HPDE6-E6E7 (cell line): ENCODE results near the gene SCFD2.
"Not testable (repeated sequence)": the region's sequence is repeated elsewhere in the genome, so short reads cannot be mapped to it uniquely, and the experiment has no call there.

Experiments used
- DNase-seq: peaks from one replicate; pipeline ENCODE4 v3.0.0; 2011; ENCODE audit warnings: missing footprints; ENCODE audit errors: extremely low spot score

The SCFD2 gene

GRCh38 chr4:53101191-53101581 lies 264.7 kb downstream of the SCFD2 start:
- DNase-seq: no peak

- no peak for DNase-seq
Measured at GRCh38 chr4:53100501-53101190, 265.2 kb downstream of the SCFD2 start.

GRCh38 chr4:53098681-53099121 lies 267.2 kb downstream of the SCFD2 start:
- DNase-seq: peak; percentile 10

DNA sequence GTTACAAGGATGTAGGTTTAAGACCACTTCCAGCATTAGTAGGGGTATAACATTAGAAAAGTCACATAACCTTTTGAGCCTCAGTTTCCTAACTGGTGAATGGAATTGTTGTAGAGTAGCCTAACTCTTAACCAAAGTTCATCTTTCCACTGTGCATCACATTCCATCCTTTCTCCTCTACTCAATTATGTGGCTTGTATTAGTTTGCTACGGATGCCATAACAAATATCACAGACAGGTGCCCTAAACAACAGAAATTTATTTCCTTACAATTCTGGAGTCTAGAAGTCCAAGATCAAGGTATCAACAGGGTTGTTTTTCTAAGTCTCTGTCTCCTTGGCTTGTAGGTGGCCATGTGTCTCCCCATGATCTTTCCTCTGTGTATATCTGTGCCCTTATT lies 271.8 kb downstream of the SCFD2 start:
- DNase-seq: no peak

- no peak for DNase-seq
Measured at GRCh38 chr4:53089936-53090729, 275.7 kb downstream of the SCFD2 start.

DNA sequence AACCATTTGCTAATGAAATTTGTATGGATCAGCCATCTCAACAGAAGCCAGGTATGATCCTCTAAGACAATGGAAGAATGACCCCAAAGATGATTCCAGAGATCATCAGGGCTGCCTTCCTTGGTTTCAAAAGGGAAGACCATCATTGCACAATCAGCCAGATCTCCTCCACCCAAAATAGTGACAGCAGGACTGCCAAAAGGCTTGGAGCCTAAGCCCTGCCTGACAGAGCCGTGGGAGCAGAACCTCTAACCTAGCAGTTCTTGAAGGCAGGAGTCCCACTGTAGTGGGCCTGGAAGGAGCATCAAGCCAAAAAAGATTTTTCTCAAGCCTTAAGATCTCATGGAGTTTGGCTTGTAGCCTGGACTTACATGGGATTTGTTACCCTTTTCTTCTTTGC lies 277.7 kb downstream of the SCFD2 start:
- DNase-seq: no peak

- DNase-seq: no peak
Measured at GRCh38 chr4:53076374-53076958, 289.4 kb downstream of the SCFD2 start.

DNA sequence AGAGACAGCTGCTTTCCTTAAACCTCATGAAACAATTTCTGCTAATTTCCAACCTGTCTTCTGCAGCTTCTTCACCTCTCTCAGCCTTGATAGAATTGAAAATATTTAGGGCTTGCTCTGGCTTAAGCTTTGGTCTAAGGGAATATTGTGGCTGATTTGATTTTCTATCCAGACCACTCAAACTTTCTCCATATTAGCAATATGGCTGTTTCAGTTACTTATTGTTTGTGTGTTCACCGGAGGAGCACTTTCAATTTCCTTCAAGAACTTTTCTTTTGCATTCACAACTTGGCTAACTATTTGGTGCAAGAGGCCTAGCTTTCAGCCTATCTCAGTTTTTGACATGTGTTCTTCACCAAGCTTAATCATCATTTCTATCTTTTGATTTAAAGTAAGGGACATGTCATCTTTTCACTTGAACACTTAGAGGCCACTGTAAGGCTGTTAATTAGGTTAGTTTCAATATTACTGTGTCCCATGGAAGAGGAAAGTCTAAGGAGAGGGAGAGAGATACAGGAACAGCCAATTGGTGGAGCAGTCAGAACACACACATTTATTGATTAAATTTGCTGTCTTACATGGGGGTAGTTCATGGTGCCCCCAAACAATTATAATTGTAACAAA lies 290.6 kb downstream of the SCFD2 start:
- DNase-seq: no peak

DNA sequence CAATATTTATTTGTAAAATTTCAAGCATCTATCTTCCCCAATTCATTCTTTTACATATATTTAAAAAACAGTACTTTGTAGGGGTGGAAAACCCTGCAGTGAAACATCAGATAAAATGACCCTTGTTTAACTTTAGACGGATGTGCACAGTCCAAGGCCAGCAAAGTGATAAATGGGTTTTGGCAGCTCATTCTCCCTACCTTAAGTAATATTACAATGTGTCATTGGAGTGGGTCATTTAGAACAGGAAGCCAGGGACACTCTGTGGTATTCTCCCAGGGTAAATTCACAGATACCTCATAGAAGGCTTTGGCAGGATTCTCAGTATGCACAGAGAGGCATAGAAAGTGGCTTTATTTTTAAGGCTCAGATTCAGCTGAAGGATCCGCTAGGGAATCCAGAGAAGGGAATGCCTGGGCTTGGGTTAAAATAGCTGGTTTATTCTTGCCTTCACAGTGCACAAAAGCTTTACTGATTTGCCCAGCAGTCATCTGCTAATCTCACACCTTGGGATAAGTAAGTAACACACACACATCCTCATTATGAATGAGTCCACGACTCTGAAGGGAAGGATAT lies 297.0 kb downstream of the SCFD2 start:
- DNase-seq: no peak

DNA sequence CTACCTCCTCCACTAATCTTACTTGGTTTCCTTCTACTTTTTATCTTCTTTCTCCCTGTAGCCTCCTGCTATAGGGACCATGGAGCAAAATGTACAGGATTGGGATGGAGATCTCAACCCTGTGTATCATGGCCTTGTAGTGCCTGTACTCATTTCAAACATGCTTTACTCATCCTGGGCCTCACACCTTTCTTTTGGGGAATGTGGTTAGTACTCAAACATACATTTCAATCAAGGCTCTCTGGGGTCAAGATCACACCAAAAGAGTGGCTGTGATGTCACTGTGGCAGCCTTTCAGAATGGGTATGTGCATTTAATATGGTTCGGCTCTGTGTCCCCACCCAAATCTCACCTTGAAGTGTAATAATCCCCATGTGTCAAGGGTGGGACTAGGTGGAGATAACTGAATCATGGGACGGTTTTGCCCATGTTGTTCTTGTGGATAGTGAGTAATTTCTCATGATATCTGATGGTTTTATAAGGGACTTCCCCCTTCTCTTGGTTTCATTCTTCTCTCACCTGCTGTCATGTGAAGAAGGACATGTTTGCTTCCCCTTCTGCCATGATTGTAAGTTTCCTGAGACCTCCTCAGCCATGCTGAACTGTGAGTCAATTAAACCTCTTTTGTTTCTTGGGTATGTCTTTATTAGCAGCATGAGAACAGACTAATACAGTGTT lies 298.6 kb downstream of the SCFD2 start:
- no peak for DNase-seq

DNA sequence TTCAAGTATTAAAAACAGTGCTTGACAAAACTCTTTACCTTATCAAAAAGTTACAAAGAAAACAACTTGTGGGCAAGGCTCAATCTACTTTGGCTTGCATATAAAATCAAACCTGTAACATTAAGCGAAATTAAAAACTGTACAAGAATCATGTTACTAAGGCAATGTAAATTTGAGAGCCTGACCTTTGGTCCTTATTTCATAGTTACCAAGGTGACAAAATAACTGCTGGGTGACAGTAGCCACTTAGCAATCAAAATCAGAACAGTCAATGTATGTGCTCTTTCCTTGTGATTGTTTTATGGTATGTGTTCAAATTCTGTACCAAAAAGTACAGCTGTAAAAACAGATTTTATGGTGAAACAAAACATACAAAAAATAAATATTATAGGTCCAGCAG lies 299.7 kb downstream of the SCFD2 start:
- no peak for DNase-seq

DNA sequence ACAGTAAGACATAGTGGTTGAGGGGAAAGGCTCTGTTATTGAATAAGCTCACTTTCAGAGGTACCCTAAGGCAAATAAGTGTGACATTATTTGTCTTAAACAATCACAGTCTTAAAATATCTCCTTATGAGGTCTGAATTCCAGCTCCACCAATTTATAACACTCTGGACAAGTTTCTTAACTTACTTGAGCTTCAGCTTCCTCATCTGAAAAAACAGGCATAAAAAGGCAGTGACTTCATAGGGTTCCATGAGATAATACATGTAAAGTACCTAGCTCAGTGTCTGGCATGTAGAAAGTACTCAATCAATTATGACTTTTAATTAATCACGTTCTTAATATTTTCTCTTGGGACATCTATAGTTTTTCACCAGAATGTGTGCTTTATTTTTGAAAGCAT lies 301.3 kb downstream of the SCFD2 start:
- no peak for DNase-seq

GRCh38 chr4:53061091-53061850 lies 304.6 kb downstream of the SCFD2 start:
- DNase-seq: no peak

DNA sequence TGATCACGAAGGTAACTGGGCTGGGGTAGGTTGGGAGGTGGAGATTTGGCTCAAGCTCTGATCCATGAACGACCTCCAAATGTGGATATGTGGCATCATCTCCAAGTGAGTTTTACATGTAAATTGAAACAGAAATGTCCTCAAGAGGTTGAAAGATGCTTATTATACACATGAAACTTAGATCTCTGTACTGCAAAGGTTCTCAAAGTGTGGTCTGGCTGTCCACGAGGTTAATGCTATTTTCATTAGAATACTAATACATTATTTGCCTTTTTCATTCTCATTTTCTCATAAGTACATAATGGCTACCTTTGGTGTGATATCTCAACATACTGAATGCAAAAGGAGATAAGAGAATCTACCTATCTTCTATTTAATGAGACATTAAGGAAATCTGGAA lies 305.6 kb downstream of the SCFD2 start:
- no peak for DNase-seq

DNA sequence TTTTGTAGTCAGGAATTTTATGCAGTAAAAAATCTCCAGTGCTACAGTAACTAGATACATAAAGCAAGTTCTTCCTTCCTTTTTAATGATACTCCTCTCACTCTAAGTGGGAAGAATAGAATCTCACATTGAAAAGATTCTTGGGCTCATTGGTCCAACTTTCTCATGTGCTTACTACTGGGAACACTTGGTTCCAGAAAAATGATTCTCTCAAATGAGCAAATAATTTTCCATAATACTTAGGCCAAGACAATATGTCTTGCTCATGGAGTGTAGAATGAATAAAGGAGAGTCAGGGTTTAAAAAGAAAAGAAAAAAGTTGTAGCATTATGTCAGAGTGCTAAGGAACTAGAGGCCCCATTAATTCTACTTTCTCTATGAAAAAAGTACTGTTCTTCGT lies 306.0 kb downstream of the SCFD2 start:
- no peak for DNase-seq

- no peak for DNase-seq
Measured at GRCh38 chr4:53059256-53059655, 306.6 kb downstream of the SCFD2 start.

DNA sequence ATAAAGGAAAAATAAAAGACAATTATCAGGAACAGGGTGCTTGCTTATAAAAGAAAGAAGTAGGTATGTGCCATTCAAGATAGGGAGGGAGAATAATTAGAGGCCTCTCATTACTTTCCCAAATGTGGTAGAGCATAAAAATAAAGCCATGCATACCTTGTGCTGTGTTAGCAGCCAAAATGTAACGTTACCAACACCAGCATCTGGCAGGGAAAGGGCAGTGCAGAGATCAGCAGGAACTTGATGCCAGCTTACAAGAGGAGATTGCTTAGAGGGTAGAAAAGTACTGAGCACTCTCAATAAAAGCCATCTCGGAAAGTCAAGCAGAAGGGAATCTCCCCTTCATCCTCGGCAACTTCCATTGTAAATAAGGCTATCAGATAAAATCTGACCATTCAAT lies 308.2 kb downstream of the SCFD2 start:
- DNase-seq: no peak

- DNase-seq: not testable (repeated sequence)
Measured at GRCh38 chr4:53057108-53057507, 308.8 kb downstream of the SCFD2 start.

DNA sequence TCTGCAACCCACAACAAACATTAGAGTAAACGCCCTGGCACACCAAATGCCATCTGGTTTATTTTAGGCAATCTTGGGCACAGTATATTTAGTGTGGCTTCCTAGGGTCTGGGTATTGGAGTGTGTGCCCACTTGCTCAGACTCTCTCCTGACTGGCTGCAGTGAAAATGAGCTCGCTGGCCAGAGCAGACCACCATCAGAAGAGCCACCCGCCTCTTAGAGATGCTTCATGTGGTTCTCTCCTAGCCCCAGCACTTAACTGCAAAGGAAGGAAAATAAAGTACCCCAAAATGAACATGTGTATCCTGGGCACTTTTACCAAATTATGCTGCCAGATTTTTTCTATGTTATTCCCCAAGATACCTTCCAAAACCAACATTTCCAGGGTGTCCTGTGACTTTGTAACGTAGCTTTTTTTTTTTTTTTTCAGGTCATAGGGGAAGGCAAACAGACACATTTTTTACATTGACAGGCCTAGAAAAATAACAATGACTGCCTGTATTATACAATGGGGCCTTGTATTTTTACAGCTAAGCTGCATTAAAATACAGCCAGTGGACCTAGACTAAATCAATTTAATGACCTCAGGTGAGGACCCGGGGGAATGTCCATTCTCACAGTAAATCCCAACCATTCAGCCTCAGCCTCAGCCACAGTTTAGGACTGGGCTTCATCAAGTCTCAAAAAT lies 310.0 kb downstream of the SCFD2 start:
- DNase-seq: no peak

GRCh38 chr4:53055274-53055673 lies 310.6 kb downstream of the SCFD2 start:
- no peak for DNase-seq
